Keratinocyte (primary cell): ENCODE measurements around the gene CASKIN2. TPM values are rescaled to one million over a fixed set of nuclear protein-coding genes. Genes with fewer than 3 reads are reported as not detected.

Source experiments
- DNase-seq: peaks from one replicate; pipeline ENCODE4 v3.0.0-alpha.2; 2011; ENCODE audit warnings: low read depth, missing footprints, low spot score
- FAIRE-seq: peaks from 2 replicates; lab custom pipeline; 2011; peaks lifted over from hg19 to GRCh38; lab: Jason Lieb, UNC
- H2AFZ ChIP-seq: 2 replicates; pipeline ENCODE4 v1.6.0; 2012; ENCODE audit warnings: low read length, control low read depth, inconsistent platforms; ENCODE audit not compliant: control insufficient read depth
- H3K27ac ChIP-seq: 2 replicates; pipeline ENCODE4 v1.5.1; 2011; ENCODE audit warnings: low read length; ENCODE audit not compliant: control insufficient read depth, insufficient read depth
- H3K27me3 ChIP-seq: 3 replicates; pipeline ENCODE4 v1.6.0; 2011; ENCODE audit warnings: low read length; ENCODE audit not compliant: control insufficient read depth, insufficient read depth; ENCODE audit errors: extremely low read depth
- H3K36me3 ChIP-seq, 2 experiments: 2 replicates in 1 of 2; 3 replicates in 1 of 2; pipeline ENCODE4 v1.5.1; 2011; ENCODE audit warnings: low read length in 2 of 2, mild to moderate bottlenecking in 1 of 2; ENCODE audit not compliant: control insufficient read depth in 2 of 2, insufficient read depth in 2 of 2; ENCODE audit errors: extremely low read depth in 1 of 2
- H3K4me1 ChIP-seq: 3 replicates; pipeline ENCODE4 v1.5.1; 2011; ENCODE audit warnings: low read length; ENCODE audit not compliant: control insufficient read depth, insufficient read depth; ENCODE audit errors: extremely low read depth
- H3K4me2 ChIP-seq: 3 replicates; pipeline ENCODE4 v1.6.0; 2011; ENCODE audit warnings: low read depth, low read length; ENCODE audit not compliant: control insufficient read depth, insufficient read depth; ENCODE audit errors: extremely low read depth
- H3K4me3 ChIP-seq, 3 experiments: fragments of 200-600 bp in 1 of 3; sonication (generic) in 1 of 3; 2 replicates in 2 of 3; 3 replicates in 1 of 3; pipeline ENCODE4 v1.5.1; 2011 to 2016; ENCODE audit warnings: low read length in 3 of 3, mild to moderate bottlenecking in 3 of 3, control low read depth in 2 of 3, inconsistent platforms in 1 of 3, low read depth in 1 of 3, mixed read lengths in 1 of 3, mixed run types in 1 of 3, moderate library complexity in 1 of 3; ENCODE audit not compliant: control insufficient read depth in 2 of 3, insufficient read depth in 2 of 3; ENCODE audit errors: extremely low read depth in 1 of 3
- H3K79me2 ChIP-seq: 2 replicates; pipeline ENCODE4 v1.6.0; 2012; ENCODE audit warnings: low read length; ENCODE audit not compliant: control insufficient read depth, insufficient read depth
- H3K9ac ChIP-seq: 3 replicates; pipeline ENCODE4 v1.6.0; 2011; ENCODE audit warnings: low read length; ENCODE audit not compliant: control insufficient read depth, insufficient read depth; ENCODE audit errors: extremely low read depth
- H3K9me1 ChIP-seq: 3 replicates; pipeline ENCODE4 v1.6.0; 2011; ENCODE audit warnings: low read length; ENCODE audit not compliant: control insufficient read depth, insufficient read depth; ENCODE audit errors: extremely low read depth
- H3K9me3 ChIP-seq: 2 replicates; pipeline ENCODE4 v1.5.1; 2012; ENCODE audit warnings: low read depth, low read length; ENCODE audit not compliant: control insufficient read depth
- H4K20me1 ChIP-seq: 3 replicates; pipeline ENCODE4 v1.6.0; 2011; ENCODE audit warnings: low read length; ENCODE audit not compliant: control insufficient read depth, insufficient read depth; ENCODE audit errors: extremely low read depth
- EZH2 ChIP-seq: IDR thresholded peaks from one replicate; pipeline ENCODE4 v1.6.1; 2012; ENCODE audit warnings: inconsistent platforms, mild to moderate bottlenecking, low read length, moderate library complexity
- dilution Hi-C: fragments of 300-500 bp; cut with MboI; formaldehyde crosslinking; loops from one replicate; pipeline ENCODE4 v1.7.0; 2020; ENCODE audit warnings: low sequenced_read_pairs; ENCODE audit not compliant: extremely low pct_ligation_motif_present
- polyA plus RNA-seq, 5 experiments: library from polyadenylated mRNA; depleted of rRNA in 3 of 5; stranded (reverse) in 3 of 5; stranded (forward) in 1 of 5; unstranded in 1 of 5; fragments of >200 nt; gene quantifications; 1 replicate in 1 of 5; 2 replicates in 3 of 5; 3 replicates in 1 of 5; pipeline versions ENCODE4 v1.2.1 to v1.2.3, GENCODE V29; 2011 to 2012; ENCODE audit warnings: missing spikeins in 2 of 5, low read depth in 1 of 5, low replicate concordance in 1 of 5
- TF ChIP-seq, protein P1 (sequence below), 3 experiments: IDR thresholded peaks in 1 of 3; conservative IDR thresholded peaks in 1 of 3; optimal IDR thresholded peaks in 1 of 3; 2 replicates in 2 of 3; 3 replicates in 1 of 3; pipeline versions ENCODE3 to v1.5.1; 2011; ENCODE audit warnings: low read length in 3 of 3, mild to moderate bottlenecking in 3 of 3, moderate library complexity in 2 of 3, control low read depth in 1 of 3, inconsistent platforms in 1 of 3; ENCODE audit not compliant: insufficient read depth in 2 of 3; ENCODE audit errors: extremely low read depth in 1 of 3

The CASKIN2 gene
- polyA plus RNA-seq, 1 donor (not counting 4 experiments of a cell fraction or from before 2014, with no cell fraction given): 3.7 TPM

DNA sequence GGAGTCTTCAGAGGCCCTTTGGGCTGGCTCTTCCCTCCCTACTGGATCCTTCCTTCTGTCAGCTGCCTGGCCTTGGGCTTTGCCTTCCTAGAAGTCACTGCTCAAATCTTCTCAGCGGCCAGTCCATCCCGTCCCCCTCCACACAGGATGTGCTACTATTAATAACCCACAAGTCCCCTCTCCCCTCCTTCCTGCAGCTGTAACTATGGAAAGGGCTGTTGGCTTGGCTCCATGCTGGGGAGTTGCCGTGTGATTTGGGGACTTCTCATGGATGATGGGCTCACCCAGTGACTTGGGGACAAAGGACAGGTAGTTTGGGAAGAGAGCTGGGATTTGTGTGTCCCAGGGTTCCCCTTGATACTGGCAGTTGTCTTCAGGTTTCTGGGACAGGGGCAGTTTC is 39.5 kb downstream of the CASKIN2 start:
- Histone ChIP-seq H3K4me1 (peaks cover 8% of the 10 kb centered on the region), H4K20me1 (no peaks in the 10 kb centered on the region), H3K27ac (no peak overlapping the region), H3K27me3 (no peaks in the 10 kb centered on the region), H3K9me1 (no peaks in the 10 kb centered on the region), H3K36me3 (peaks cover 2 to 14% of the 10 kb centered on the region in 2 experiments), H3K79me2 (no peaks in the 10 kb centered on the region), H2AFZ (no peak overlapping the region), H3K9me3 (no peaks in the 10 kb centered on the region), H3K9ac (no peak overlapping the region), H3K4me2 (no peak overlapping the region), H3K4me3 (no peak overlapping the region)
- dilution Hi-C loops: no loop called here
- DNase-seq (no peak), FAIRE-seq (no peak)
- no peak for TF ChIP-seq EZH2
- TF ChIP-seq, protein P1, sequence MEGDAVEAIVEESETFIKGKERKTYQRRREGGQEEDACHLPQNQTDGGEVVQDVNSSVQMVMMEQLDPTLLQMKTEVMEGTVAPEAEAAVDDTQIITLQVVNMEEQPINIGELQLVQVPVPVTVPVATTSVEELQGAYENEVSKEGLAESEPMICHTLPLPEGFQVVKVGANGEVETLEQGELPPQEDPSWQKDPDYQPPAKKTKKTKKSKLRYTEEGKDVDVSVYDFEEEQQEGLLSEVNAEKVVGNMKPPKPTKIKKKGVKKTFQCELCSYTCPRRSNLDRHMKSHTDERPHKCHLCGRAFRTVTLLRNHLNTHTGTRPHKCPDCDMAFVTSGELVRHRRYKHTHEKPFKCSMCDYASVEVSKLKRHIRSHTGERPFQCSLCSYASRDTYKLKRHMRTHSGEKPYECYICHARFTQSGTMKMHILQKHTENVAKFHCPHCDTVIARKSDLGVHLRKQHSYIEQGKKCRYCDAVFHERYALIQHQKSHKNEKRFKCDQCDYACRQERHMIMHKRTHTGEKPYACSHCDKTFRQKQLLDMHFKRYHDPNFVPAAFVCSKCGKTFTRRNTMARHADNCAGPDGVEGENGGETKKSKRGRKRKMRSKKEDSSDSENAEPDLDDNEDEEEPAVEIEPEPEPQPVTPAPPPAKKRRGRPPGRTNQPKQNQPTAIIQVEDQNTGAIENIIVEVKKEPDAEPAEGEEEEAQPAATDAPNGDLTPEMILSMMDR (optimal IDR thresholded peaks at IDR 0.05 in 1 of 3, IDR thresholded peaks at IDR 0.05 in 1 of 3, conservative IDR thresholded peaks at IDR 0.05 in 1 of 3; ENCODE audit: extremely low read depth in 1 of 3, insufficient read depth in 2 of 3, low read length in 3 of 3): no peak

DNA sequence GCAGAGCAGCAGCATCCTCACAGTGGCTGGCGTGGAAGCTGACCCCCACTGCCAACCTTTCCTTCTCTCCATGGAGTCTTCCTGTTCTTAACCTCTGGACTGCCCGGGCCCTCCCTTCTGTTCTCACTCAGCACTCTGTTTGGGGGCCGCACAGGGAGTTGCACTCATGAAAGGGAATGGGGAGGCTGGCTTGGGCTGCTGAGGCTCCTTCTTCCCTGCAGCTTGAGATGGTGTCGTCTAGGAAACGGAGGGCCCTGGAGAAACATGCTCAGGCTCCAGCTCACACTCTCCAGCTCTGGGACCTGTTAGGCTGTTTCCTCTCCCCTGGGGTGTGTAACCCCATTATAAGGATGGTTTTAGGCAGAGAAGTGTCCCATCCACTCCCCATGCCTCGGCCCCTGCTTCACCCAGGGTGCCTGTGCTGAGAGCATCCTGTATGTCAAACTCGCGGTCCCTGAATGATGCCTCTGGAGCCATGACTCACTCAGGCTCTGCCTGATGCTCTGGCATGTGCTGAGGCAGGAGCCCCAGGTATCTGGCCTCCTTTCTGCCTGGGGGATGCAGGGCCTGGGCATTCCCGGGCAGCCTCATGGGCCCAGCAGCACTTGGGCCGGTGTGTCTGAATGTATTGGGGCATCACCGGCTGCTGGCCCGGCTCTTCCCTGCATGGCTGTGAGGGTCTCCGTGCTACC is 40.0 kb downstream of the CASKIN2 start:
- no peaks in the 10 kb centered on the region for H3K9me1 ChIP-seq
- H3K9me3 ChIP-seq: no peaks in the 10 kb centered on the region
- no peak overlapping the region for H2AFZ ChIP-seq
- H3K4me1 ChIP-seq: peaks cover 8% of the 10 kb centered on the region
- H3K9ac ChIP-seq: no peak overlapping the region
- dilution Hi-C loops: no loop called here
- no peak overlapping the region for H3K4me3 ChIP-seq
- no peaks in the 10 kb centered on the region for H4K20me1 ChIP-seq
- no peaks in the 10 kb centered on the region for H3K27me3 ChIP-seq
- FAIRE-seq (no peak), DNase-seq (no peak)
- H3K27ac ChIP-seq: no peak overlapping the region
- H3K36me3 ChIP-seq: peaks cover 2 to 14% of the 10 kb centered on the region in 2 experiments
- no peaks in the 10 kb centered on the region for H3K79me2 ChIP-seq
- no peak overlapping the region for H3K4me2 ChIP-seq
- no peak for TF ChIP-seq EZH2
- TF ChIP-seq, protein P1 (optimal IDR thresholded peaks at IDR 0.05 in 1 of 3, IDR thresholded peaks at IDR 0.05 in 1 of 3, conservative IDR thresholded peaks at IDR 0.05 in 1 of 3; ENCODE audit: extremely low read depth in 1 of 3, insufficient read depth in 2 of 3, low read length in 3 of 3): no peak
